Measurements from ENCODE around the gene TROAP. TPM values are rescaled to one million over a fixed set of nuclear protein-coding genes. Genes with fewer than 3 reads are reported as not detected.
"Not testable (repeated sequence)": the region's sequence is repeated elsewhere in the genome, so short reads cannot be mapped to it uniquely, and the experiment has no call there.

The TROAP gene
- total RNA-seq, 1 donor from 2014 or later = 46.0 TPM

GRCh38 chr12:49327368-49327767 is 4.3 kb downstream of the TROAP start:
- Mint-ChIP-seq H3K27ac (no peak overlapping the region), H3K4me1 (ENCODE audit: low read depth) (peaks cover 18% of the 10 kb centered on the region), H3K9me3 (no peaks in the 10 kb centered on the region), H3K4me3 (no peak overlapping the region), H3K36me3 (ENCODE audit: low read depth) (peaks cover 45% of the 10 kb centered on the region), H3K27me3 (ENCODE audit: insufficient read depth) (peaks cover 3% of the 10 kb centered on the region)
- intact Hi-C loops (cut with micrococcal nuclease) = no loop called here
- DNase-seq (ENCODE audit: low spot score) = no peak

DNA sequence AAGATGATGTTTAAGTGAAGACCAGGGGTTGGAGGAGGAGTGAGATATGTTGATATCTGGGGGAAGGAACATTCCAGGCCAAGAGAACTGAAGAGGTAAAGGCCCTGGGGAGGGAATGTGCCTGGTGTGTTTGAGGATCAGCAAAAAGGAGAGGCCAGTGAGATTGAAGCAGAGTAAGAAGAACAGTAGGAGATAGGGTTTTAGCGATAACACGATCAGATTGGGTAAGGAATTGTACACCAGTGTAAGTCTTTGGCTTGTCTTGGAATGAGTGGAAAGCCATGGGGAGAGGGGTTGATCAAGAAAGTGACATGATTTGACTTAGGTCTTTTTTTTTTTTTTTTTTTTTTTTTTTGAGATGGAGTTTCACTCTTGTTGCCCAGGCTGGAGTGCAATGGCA is 4.8 kb downstream of the TROAP start:
- H3K9me3 Mint-ChIP-seq = no peaks in the 10 kb centered on the region
- intact Hi-C loops (cut with micrococcal nuclease) = no loop called here
- DNase-seq (ENCODE audit: low spot score) = no peak
- no peak overlapping the region for H3K4me3 Mint-ChIP-seq
- H3K36me3 Mint-ChIP-seq (ENCODE audit: low read depth) = peaks cover 45% of the 10 kb centered on the region
- H3K4me1 Mint-ChIP-seq (ENCODE audit: low read depth) = peaks cover 19% of the 10 kb centered on the region
- H3K27ac Mint-ChIP-seq = no peak overlapping the region
- H3K27me3 Mint-ChIP-seq (ENCODE audit: insufficient read depth) = peaks cover 7% of the 10 kb centered on the region

DNA sequence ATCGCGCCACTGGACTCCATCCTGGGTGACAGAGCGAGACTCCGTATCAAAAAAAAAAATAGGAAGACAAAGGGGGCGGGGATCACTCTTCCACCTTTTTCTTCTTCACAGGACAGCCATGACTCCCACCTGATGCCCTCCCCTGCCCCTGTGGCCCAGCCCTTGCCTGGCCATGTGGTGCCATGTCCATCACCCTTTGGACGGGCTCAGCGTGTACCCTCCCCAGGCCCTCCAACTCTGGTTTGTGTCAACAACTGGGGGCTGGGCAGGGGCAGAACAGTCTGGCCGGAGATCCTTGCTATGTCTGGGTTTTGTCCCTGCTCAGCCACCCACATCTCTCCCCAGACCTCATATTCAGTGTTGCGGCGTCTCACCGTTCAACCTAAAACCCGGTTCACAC is 5.8 kb downstream of the TROAP start:
- Mint-ChIP-seq H3K36me3 (ENCODE audit: low read depth) (peaks cover 43% of the 10 kb centered on the region), H3K4me3 (no peak overlapping the region), H3K27ac (no peak overlapping the region), H3K4me1 (ENCODE audit: low read depth) (peaks cover 13% of the 10 kb centered on the region), H3K27me3 (ENCODE audit: insufficient read depth) (peaks cover 11% of the 10 kb centered on the region), H3K9me3 (no peaks in the 10 kb centered on the region)
- intact Hi-C loops (cut with micrococcal nuclease) = no loop called here
- DNase-seq (ENCODE audit: low spot score) = no peak

DNA sequence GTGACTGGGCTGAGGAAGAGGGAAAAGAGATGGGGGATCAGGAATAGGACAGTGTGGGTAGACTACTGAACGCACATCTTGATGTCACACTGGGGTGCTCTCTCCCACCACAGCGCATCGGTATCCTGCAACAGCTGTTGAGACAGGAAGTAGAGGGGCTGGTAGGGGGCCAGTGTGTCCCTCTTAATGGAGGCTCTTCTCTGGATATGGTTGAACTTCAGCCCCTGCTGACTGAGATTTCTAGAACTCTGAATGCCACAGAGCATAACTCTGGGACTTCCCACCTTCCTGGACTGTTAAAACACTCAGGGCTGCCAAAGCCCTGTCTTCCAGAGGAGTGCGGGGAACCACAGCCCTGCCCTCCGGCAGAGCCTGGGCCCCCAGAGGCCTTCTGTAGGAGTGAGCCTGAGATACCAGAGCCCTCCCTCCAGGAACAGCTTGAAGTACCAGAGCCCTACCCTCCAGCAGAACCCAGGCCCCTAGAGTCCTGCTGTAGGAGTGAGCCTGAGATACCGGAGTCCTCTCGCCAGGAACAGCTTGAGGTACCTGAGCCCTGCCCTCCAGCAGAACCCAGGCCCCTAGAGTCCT is 7.1 kb downstream of the TROAP start:
- no peak for DNase-seq (ENCODE audit: low spot score)
- peaks cover 7% of the 10 kb centered on the region for H3K4me1 Mint-ChIP-seq (ENCODE audit: low read depth)
- no peaks in the 10 kb centered on the region for H3K9me3 Mint-ChIP-seq
- H3K27me3 Mint-ChIP-seq (ENCODE audit: insufficient read depth) = peaks cover 22% of the 10 kb centered on the region
- no peak overlapping the region for H3K27ac Mint-ChIP-seq
- peaks cover 39% of the 10 kb centered on the region for H3K36me3 Mint-ChIP-seq (ENCODE audit: low read depth)
- intact Hi-C loops (cut with micrococcal nuclease) = no loop called here
- H3K4me3 Mint-ChIP-seq = no peak overlapping the region

- no peak overlapping the region for H3K4me3 Mint-ChIP-seq
- intact Hi-C loops (cut with micrococcal nuclease) = no loop called here
- peaks cover 28% of the 10 kb centered on the region for H3K27me3 Mint-ChIP-seq (ENCODE audit: insufficient read depth)
- peaks cover 7% of the 10 kb centered on the region for H3K4me1 Mint-ChIP-seq (ENCODE audit: low read depth)
- no peak overlapping the region for H3K27ac Mint-ChIP-seq
- peaks cover 35% of the 10 kb centered on the region for H3K36me3 Mint-ChIP-seq (ENCODE audit: low read depth)
- H3K9me3 Mint-ChIP-seq = no peaks in the 10 kb centered on the region
- DNase-seq (ENCODE audit: low spot score) = no peak
Observed at GRCh38 chr12:49330631-49331379, 7.8 kb downstream of the TROAP start.

DNA sequence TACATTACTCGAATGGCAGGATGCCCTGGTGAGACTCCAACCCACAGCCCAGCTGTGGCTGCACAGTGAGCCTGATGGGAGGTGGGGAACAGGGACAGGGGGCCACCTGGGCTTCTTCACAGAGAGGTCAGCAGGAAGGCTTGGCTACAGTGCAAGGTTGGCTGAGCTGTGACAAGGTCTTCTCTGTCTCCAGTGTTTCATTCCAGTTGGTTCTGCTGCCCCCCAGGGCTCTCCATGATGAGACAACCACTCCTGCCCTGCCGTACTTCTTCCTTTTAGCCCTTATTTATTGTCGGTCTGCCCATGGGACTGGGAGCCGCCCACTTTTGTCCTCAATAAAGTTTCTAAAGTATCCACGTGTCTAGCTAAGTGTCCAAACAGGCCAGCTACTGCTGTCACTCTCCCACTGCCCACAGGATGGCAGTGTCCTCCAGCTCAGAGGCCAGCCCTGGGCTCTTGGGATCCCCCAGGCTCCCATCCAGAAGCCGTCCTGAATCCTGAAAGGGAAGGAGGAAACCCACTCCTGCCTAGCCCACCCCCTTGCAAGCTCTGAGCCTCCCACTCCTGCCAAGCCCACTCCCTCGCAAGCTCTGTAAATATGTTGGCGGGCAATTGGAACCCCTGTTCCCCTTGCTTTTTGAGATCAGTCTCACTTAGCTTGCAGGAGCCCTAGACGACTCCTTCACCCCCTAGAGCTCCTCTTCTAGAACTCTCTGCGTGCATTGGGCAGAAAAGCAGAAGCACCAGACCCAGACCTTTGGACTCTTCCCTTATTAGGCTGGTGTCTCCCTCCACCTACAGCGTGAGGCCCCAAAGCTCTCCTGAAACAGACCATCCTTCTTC is 8.5 kb downstream of the TROAP start:
- Mint-ChIP-seq H3K9me3 (no peaks in the 10 kb centered on the region), H3K27me3 (ENCODE audit: insufficient read depth) (peaks cover 30% of the 10 kb centered on the region), H3K4me1 (ENCODE audit: low read depth) (peaks cover 7% of the 10 kb centered on the region), H3K4me3 (no peak overlapping the region), H3K27ac (no peak overlapping the region), H3K36me3 (ENCODE audit: low read depth) (peaks cover 33% of the 10 kb centered on the region)
- no peak for DNase-seq (ENCODE audit: low spot score)
- intact Hi-C loops (cut with micrococcal nuclease) = loop anchor here (2.0 kb wide), 1 partner anchor 15 kb away; the partner anchor contains the start of gene DNAJC22

DNA sequence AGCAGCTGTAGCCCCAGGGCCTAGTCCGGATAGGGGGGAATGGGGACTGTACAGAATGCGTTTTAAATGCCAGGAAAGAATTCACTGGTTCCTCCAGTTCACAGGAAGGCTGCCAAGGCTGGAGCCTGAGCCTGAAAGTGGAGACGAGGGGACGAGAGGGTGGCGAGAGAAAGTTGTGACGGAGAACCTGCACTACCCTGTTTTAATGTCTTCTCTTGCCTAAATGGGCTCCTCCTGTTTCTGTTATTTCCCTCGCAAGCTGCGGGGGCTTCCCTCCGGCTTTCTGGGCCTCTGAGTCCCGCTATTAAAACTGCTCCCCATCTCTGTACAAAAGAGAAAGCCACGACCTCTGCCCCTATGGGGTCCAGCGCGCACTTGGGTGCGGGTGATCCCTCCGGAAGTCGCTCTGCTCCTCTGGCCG is 9.4 kb downstream of the TROAP start:
- Mint-ChIP-seq H3K27ac (no peak overlapping the region), H3K9me3 (no peaks in the 10 kb centered on the region), H3K36me3 (ENCODE audit: low read depth) (peaks cover 29% of the 10 kb centered on the region), H3K4me1 (ENCODE audit: low read depth) (peaks cover 11% of the 10 kb centered on the region), H3K27me3 (ENCODE audit: insufficient read depth) (peaks cover 37% of the 10 kb centered on the region), H3K4me3 (no peak overlapping the region)
- intact Hi-C loops (cut with micrococcal nuclease) = loop anchor here (2.0 kb wide), 1 partner anchor 14 kb away; the partner anchor contains the start of gene DNAJC22
- no peak for DNase-seq (ENCODE audit: low spot score)

DNA sequence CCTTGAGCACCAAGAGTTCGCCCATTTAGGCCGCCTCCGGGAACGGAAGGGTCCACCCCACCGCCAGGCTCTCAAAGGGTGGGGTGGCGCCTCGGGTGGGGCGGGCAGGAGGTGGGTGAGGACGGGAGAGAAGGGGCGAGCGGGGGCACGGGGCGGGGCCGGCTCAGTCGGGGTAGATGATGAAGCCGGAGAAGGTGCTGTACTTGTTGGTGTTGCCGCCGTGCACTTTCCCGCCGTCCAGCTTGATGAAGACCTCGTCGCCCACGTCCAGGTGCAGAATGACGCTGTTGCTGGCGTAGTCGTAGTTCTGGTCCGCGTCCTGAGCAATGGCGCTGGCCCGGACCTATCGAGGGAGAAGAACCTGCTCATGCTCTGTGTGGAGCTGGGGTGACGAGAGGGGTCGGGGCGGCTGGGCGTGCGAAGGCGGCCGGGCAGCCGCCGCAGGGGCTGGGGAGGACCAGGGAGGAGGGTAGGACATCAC is 9.9 kb downstream of the TROAP start:
- peaks cover 25% of the 10 kb centered on the region for H3K36me3 Mint-ChIP-seq (ENCODE audit: low read depth)
- peak overlapping the region; percentile 29 for H3K4me3 Mint-ChIP-seq
- H3K27ac Mint-ChIP-seq = no peak overlapping the region
- DNase-seq (ENCODE audit: low spot score) = no peak
- no peaks in the 10 kb centered on the region for H3K9me3 Mint-ChIP-seq
- intact Hi-C loops (cut with micrococcal nuclease) = loop anchor here (2.0 kb wide), 1 partner anchor 14 kb away; the partner anchor contains the start of gene DNAJC22
- H3K27me3 Mint-ChIP-seq (ENCODE audit: insufficient read depth) = peaks cover 42% of the 10 kb centered on the region
- H3K4me1 Mint-ChIP-seq (ENCODE audit: low read depth) = peaks cover 16% of the 10 kb centered on the region

DNA sequence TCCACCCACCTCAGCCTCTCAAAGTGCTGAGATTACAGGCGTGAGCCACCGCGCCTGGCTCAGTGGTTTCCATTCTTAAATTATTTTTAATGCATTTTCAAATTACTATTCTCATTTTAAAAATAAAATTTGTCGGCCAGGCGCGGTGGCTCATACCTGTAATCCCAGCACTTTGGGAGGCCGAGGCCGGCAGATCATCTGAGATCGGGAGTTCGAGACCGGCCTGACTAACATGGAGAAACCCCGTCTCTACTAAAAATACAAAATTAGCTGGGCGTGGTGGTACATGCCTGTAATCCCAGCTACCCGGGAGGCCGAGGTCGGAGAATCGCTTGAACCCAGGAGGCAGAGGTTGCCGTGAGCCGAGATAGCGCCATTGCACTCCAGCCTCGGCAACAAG is 10.7 kb downstream of the TROAP start:
- H3K36me3 Mint-ChIP-seq (ENCODE audit: low read depth) = peaks cover 22% of the 10 kb centered on the region
- not testable (repeated sequence) for H3K4me3 Mint-ChIP-seq; DNase-seq (ENCODE audit: low spot score); H3K9me3 Mint-ChIP-seq; H3K27ac Mint-ChIP-seq
- intact Hi-C loops (cut with micrococcal nuclease) = loop anchor here (2.0 kb wide), 1 partner anchor 13 kb away; the partner anchor contains the start of gene DNAJC22
- H3K27me3 Mint-ChIP-seq (ENCODE audit: insufficient read depth) = peaks cover 50% of the 10 kb centered on the region
- H3K4me1 Mint-ChIP-seq (ENCODE audit: low read depth) = peaks cover 21% of the 10 kb centered on the region

DNA sequence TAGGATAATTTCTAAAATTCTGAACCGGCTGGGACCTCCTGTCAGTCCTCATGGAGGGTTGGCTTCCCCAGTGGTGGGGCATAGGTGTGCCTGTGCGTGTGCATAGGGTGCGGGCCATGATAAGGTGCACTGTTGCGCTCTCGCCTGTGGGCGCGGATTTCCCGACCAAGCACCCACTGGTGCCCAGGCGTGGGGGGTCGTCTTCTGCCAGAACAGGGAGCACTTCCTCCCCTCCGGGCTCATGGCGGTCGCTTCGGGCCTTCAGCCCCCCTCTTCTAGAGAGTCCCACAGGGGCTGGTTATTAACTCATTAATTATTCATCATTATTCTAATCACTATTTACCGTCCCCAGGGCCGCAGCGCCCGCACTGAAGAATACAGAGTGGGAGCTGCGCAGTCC is 11.2 kb downstream of the TROAP start:
- DNase-seq (ENCODE audit: low spot score) = no peak
- intact Hi-C loops (cut with micrococcal nuclease) = no loop called here
- Mint-ChIP-seq H3K9me3 (no peaks in the 10 kb centered on the region), H3K4me3 (no peak overlapping the region), H3K27ac (no peak overlapping the region), H3K27me3 (ENCODE audit: insufficient read depth) (peaks cover 54% of the 10 kb centered on the region), H3K4me1 (ENCODE audit: low read depth) (peaks cover 21% of the 10 kb centered on the region), H3K36me3 (ENCODE audit: low read depth) (peaks cover 22% of the 10 kb centered on the region)

DNA sequence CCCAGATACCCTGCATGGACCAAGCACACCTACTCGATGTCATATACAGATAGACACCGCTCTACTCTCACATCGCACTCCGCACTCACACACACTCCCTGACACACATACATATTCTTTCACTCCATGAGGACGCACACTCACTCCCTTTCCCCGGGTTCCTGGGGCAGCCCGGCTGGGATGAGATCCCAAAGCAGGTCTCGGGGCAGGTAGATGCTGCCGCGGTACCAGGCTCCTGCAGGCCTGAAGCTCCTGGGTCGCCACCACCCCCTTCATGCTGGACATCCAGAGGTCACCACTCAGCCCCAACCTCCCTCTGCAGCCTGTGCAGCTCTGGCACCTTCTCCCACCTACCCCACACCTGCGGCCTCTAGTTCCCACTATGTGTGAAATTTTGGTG is 11.6 kb downstream of the TROAP start:
- Mint-ChIP-seq H3K27me3 (ENCODE audit: insufficient read depth) (peaks cover 57% of the 10 kb centered on the region), H3K4me1 (ENCODE audit: low read depth) (peaks cover 21% of the 10 kb centered on the region), H3K9me3 (no peaks in the 10 kb centered on the region), H3K36me3 (ENCODE audit: low read depth) (peaks cover 21% of the 10 kb centered on the region), H3K27ac (peak overlapping the region; percentile 6), H3K4me3 (no peak overlapping the region)
- intact Hi-C loops (cut with micrococcal nuclease) = no loop called here
- no peak for DNase-seq (ENCODE audit: low spot score)

- DNase-seq (ENCODE audit: low spot score) = no peak
- intact Hi-C loops (cut with micrococcal nuclease) = no loop called here
- Mint-ChIP-seq H3K4me1 (ENCODE audit: low read depth) (peaks cover 21% of the 10 kb centered on the region), H3K27me3 (ENCODE audit: insufficient read depth) (peaks cover 63% of the 10 kb centered on the region), H3K9me3 (no peaks in the 10 kb centered on the region), H3K27ac (peak overlapping the region; percentile 50), H3K36me3 (ENCODE audit: low read depth) (peaks cover 18% of the 10 kb centered on the region), H3K4me3 (no peak overlapping the region)
Observed at GRCh38 chr12:49335118-49335954, 12.3 kb downstream of the TROAP start.

Data from activated T-helper 1 cell treated with anti-CD3 and anti-CD28 coated beads, Interleukin-12 subunit alpha, Interleukin-12 subunit beta, Interleukin-2, Interleukin-4 antibody, amounts not matched to agents 30 ng/mL and 10 ng/mL and 1 ng/mL, durations not matched to agents 14 hours and 24 hours and 36 hours (primary cell).